Measurements from ENCODE around the gene MKLN1.

GRCh38 chr7:131483586-131483985 is 155.9 kb downstream of the MKLN1 start:
- TF ChIP-seq CTCF (conservative IDR thresholded peaks at IDR 0.05; ENCODE audit: low read depth, low read length) = no peak
- TF ChIP-seq RCOR1 (IDR thresholded peaks at IDR 0.05; ENCODE audit: insufficient replicate concordance, low read length) = no peak
- TF ChIP-seq CHD1 (IDR thresholded peaks at IDR 0.05; ENCODE audit: low read depth, low read length) = no peak
- TF ChIP-seq CEBPB (IDR thresholded peaks at IDR 0.05; ENCODE audit: low read depth, low read length) = no peak
